Measurements from ENCODE around the gene C1QTNF3. TPM values are rescaled to one million over a fixed set of nuclear protein-coding genes. Genes with fewer than 3 reads are reported as not detected.

C1QTNF3 gene
- total RNA-seq, 4 donors from 2014 or later: 7.2 to 33.0 (median 11.4) TPM

- no peak for DNase-seq
These were observed 14.1 kb upstream of the C1QTNF3 start for GRCh38 chr5:34057118-34057517.

GRCh38 chr5:34055667-34056066 is 12.7 kb upstream of the C1QTNF3 start:
- no peaks in the 10 kb centered on the region for H3K27me3 ChIP-seq
- H3K9me3 ChIP-seq: no peaks in the 10 kb centered on the region
- no peak overlapping the region for H3K27ac ChIP-seq
- TF ChIP-seq CTCF (IDR thresholded peaks at IDR 0.05) (no peak), POLR2A (IDR thresholded peaks at IDR 0.05) (no peak)
- H3K4me1 ChIP-seq: no peaks in the 10 kb centered on the region
- H3K36me3 ChIP-seq: no peaks in the 10 kb centered on the region
- no peak overlapping the region for H3K4me3 ChIP-seq
- DNase-seq: no peak

More at GRCh38 chr5:34057118-34057517, 14.1 kb upstream of the C1QTNF3 start:
- TF ChIP-seq POLR2A (IDR thresholded peaks at IDR 0.05) (no peak), CTCF (IDR thresholded peaks at IDR 0.05) (no peak)
- no peak overlapping the region for H3K27ac ChIP-seq
- no peaks in the 10 kb centered on the region for H3K27me3 ChIP-seq
- H3K36me3 ChIP-seq: no peaks in the 10 kb centered on the region
- no peak overlapping the region for H3K4me3 ChIP-seq
- H3K9me3 ChIP-seq: no peaks in the 10 kb centered on the region
- H3K4me1 ChIP-seq: no peaks in the 10 kb centered on the region

- H3K27me3 ChIP-seq: no peaks in the 10 kb centered on the region
- H3K27ac ChIP-seq: no peak overlapping the region
- no peaks in the 10 kb centered on the region for H3K4me1 ChIP-seq
- no peak for DNase-seq
- H3K36me3 ChIP-seq: no peaks in the 10 kb centered on the region
- no peaks in the 10 kb centered on the region for H3K9me3 ChIP-seq
- H3K4me3 ChIP-seq: no peak overlapping the region
- no peak for TF ChIP-seq CTCF (IDR thresholded peaks at IDR 0.05)
- TF ChIP-seq POLR2A (IDR thresholded peaks at IDR 0.05): no peak
These were observed 11.4 kb upstream of the C1QTNF3 start for GRCh38 chr5:34054400-34054729.

GRCh38 chr5:34053571-34054399 is 10.8 kb upstream of the C1QTNF3 start:
- Histone ChIP-seq H3K9me3 (no peaks in the 10 kb centered on the region), H3K27ac (no peak overlapping the region)
- TF ChIP-seq CTCF (IDR thresholded peaks at IDR 0.05): no peak
- no peak for TF ChIP-seq POLR2A (IDR thresholded peaks at IDR 0.05)

GRCh38 chr5:34053133-34053532 is 10.1 kb upstream of the C1QTNF3 start:
- Histone ChIP-seq H3K4me1 (no peaks in the 10 kb centered on the region), H3K36me3 (no peaks in the 10 kb centered on the region), H3K9me3 (no peaks in the 10 kb centered on the region), H3K4me3 (no peak overlapping the region), H3K27ac (no peak overlapping the region), H3K27me3 (no peaks in the 10 kb centered on the region)
- DNase-seq: no peak
- TF ChIP-seq CTCF (IDR thresholded peaks at IDR 0.05) (no peak), POLR2A (IDR thresholded peaks at IDR 0.05) (no peak)

More at GRCh38 chr5:34053571-34054399, 10.8 kb upstream of the C1QTNF3 start:
- H3K27me3 ChIP-seq: no peaks in the 10 kb centered on the region
- H3K4me1 ChIP-seq: no peaks in the 10 kb centered on the region
- no peaks in the 10 kb centered on the region for H3K36me3 ChIP-seq
- H3K4me3 ChIP-seq: no peak overlapping the region
- DNase-seq: no peak
